Colon (tissue), 2 donors: Measurements from ENCODE around the gene RNF11.

Experiments used
- FAIRE-seq: peaks from 2 replicates; lab custom pipeline; 2012; peaks lifted over from hg19 to GRCh38; lab: Jason Lieb, UNC
- donor health status: control.
- donor health status: control.

Gene RNF11

GRCh38 chr1:51297401-51298321 lies 61.6 kb downstream of the RNF11 start:
- no peak for FAIRE-seq

GRCh38 chr1:51298322-51298705 lies 62.2 kb downstream of the RNF11 start:
- no peak for FAIRE-seq

- no peak for FAIRE-seq
Measured at GRCh38 chr1:51299185-51299885, 63.3 kb downstream of the RNF11 start.

GRCh38 chr1:51299981-51300670 lies 64.1 kb downstream of the RNF11 start:
- FAIRE-seq, result no peak

- no peak for FAIRE-seq
Measured at GRCh38 chr1:51301152-51301843, 65.2 kb downstream of the RNF11 start.

- no peak for FAIRE-seq
Measured at GRCh38 chr1:51301844-51302162, 65.7 kb downstream of the RNF11 start.

GRCh38 chr1:51302270-51302669 lies 66.2 kb downstream of the RNF11 start:
- FAIRE-seq, result no peak

- no peak for FAIRE-seq
Measured at GRCh38 chr1:51302746-51303145, 66.7 kb downstream of the RNF11 start.

- FAIRE-seq, result no peak
Measured at GRCh38 chr1:51303315-51303714, 67.2 kb downstream of the RNF11 start.

- FAIRE-seq, result no peak
Measured at GRCh38 chr1:51303751-51304251, 67.7 kb downstream of the RNF11 start.

GRCh38 chr1:51304360-51304759 lies 68.3 kb downstream of the RNF11 start:
- FAIRE-seq, result no peak

GRCh38 chr1:51305371-51305823 lies 69.3 kb downstream of the RNF11 start:
- no peak for FAIRE-seq

GRCh38 chr1:51306950-51307349 lies 70.9 kb downstream of the RNF11 start:
- no peak for FAIRE-seq

GRCh38 chr1:51308636-51309035 lies 72.6 kb downstream of the RNF11 start:
- FAIRE-seq, result no peak

- no peak for FAIRE-seq
Measured at GRCh38 chr1:51309291-51309690, 73.2 kb downstream of the RNF11 start.

GRCh38 chr1:51310871-51311613 lies 75.0 kb downstream of the RNF11 start:
- FAIRE-seq, result no peak

- no peak for FAIRE-seq
Measured at GRCh38 chr1:51311826-51312225, 75.8 kb downstream of the RNF11 start.

- FAIRE-seq, result no peak
Measured at GRCh38 chr1:51312718-51313117, 76.6 kb downstream of the RNF11 start.

GRCh38 chr1:51313268-51313852 lies 77.3 kb downstream of the RNF11 start:
- no peak for FAIRE-seq

GRCh38 chr1:51313961-51314777 lies 78.1 kb downstream of the RNF11 start:
- no peak for FAIRE-seq
